ENCODE data around the gene IRF4.

IRF4 gene

GRCh38 chr6:358432-358831 is 33.1 kb upstream of the IRF4 start:
- no peak for TF ChIP-seq FOXA1 (IDR thresholded peaks at IDR 0.05)
- ChIA-PET CTCF (no interaction called here), POLR2A (no interaction called here)
- DNase-seq (ENCODE audit: extremely low spot score) = no peak

GRCh38 chr6:358847-359246 is 32.7 kb upstream of the IRF4 start:
- no peak for DNase-seq (ENCODE audit: extremely low spot score)
- CTCF ChIA-PET = no interaction called here
- TF ChIP-seq FOXM1 (IDR thresholded peaks at IDR 0.05; ENCODE audit: borderline replicate concordance) (no peak), FOXA1 (IDR thresholded peaks at IDR 0.05) (no peak), TARDBP (IDR thresholded peaks at IDR 0.05) (no peak), SUZ12 (IDR thresholded peaks at IDR 0.05) (no peak), CTBP1 (IDR thresholded peaks at IDR 0.05; ENCODE audit: borderline replicate concordance) (no peak), HDGF (IDR thresholded peaks at IDR 0.05; ENCODE audit: borderline replicate concordance) (no peak), LEF1 (IDR thresholded peaks at IDR 0.05; ENCODE audit: borderline replicate concordance) (no peak), ZNF384 (IDR thresholded peaks at IDR 0.05) (no peak), NFRKB (IDR thresholded peaks at IDR 0.05) (no peak), SP1 (IDR thresholded peaks at IDR 0.05) (no peak), L3MBTL2 (conservative IDR thresholded peaks at IDR 0.05) (no peak), FOXK2 (IDR thresholded peaks at IDR 0.05) (no peak)
- TF ChIP-seq, protein P1, sequence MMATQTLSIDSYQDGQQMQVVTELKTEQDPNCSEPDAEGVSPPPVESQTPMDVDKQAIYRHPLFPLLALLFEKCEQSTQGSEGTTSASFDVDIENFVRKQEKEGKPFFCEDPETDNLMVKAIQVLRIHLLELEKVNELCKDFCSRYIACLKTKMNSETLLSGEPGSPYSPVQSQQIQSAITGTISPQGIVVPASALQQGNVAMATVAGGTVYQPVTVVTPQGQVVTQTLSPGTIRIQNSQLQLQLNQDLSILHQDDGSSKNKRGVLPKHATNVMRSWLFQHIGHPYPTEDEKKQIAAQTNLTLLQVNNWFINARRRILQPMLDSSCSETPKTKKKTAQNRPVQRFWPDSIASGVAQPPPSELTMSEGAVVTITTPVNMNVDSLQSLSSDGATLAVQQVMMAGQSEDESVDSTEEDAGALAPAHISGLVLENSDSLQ (IDR thresholded peaks at IDR 0.05) = no peak
- POLR2A ChIA-PET = no interaction called here

- ChIA-PET CTCF (no interaction called here), POLR2A (no interaction called here)
- TF ChIP-seq FOXA1 (IDR thresholded peaks at IDR 0.05) (no peak), ZNF384 (IDR thresholded peaks at IDR 0.05) (no peak), ARNT (IDR thresholded peaks at IDR 0.05) (no peak), FOXK2 (IDR thresholded peaks at IDR 0.05) (no peak), FOXM1 (IDR thresholded peaks at IDR 0.05; ENCODE audit: borderline replicate concordance) (no peak), SUZ12 (IDR thresholded peaks at IDR 0.05) (no peak), HDGF (IDR thresholded peaks at IDR 0.05; ENCODE audit: borderline replicate concordance) (no peak), LEF1 (IDR thresholded peaks at IDR 0.05; ENCODE audit: borderline replicate concordance) (no peak), L3MBTL2 (conservative IDR thresholded peaks at IDR 0.05) (no peak), NFRKB (IDR thresholded peaks at IDR 0.05) (no peak), TARDBP (IDR thresholded peaks at IDR 0.05) (no peak), SP1 (IDR thresholded peaks at IDR 0.05) (no peak), CTBP1 (IDR thresholded peaks at IDR 0.05; ENCODE audit: borderline replicate concordance) (no peak), BHLHE40 (IDR thresholded peaks at IDR 0.05; ENCODE audit: borderline replicate concordance) (no peak), ELF4 (IDR thresholded peaks at IDR 0.05) (no peak)
- TF ChIP-seq, protein P1 (IDR thresholded peaks at IDR 0.05) = no peak
- no peak for DNase-seq (ENCODE audit: extremely low spot score)
Measured at GRCh38 chr6:359261-360035, 32.1 kb upstream of the IRF4 start.

DNA sequence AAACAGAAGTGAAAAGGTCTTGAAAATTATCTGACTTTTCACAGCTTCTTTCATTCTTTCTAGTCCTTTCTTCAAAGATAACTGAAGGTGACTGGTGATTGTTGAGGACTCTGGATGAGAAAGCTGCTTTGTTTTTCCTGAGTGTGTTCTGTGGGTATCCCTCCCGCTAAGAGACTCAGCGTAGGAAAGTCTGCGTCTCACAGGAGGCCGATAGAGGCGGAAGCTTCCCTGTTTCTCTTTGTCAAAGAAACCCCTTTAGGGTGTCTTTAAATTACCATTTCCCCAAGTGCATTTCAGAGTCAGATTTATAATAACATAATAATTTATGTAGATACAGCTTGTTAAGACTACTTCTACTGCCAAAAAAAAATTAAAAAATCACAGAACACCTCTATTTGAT is 31.2 kb upstream of the IRF4 start:
- no peak for DNase-seq (ENCODE audit: extremely low spot score)
- CTCF ChIA-PET = interaction anchor here (0.6 kb wide), 1 partner anchor 12 kb away, joined by 3 read pairs; no protein-coding TSS in a partner anchor
- no peak for TF ChIP-seq TARDBP (IDR thresholded peaks at IDR 0.05)
- TF ChIP-seq, protein P1 (IDR thresholded peaks at IDR 0.05) = no peak
- no peak for TF ChIP-seq FOXK2 (IDR thresholded peaks at IDR 0.05)
- TF ChIP-seq LEF1 (IDR thresholded peaks at IDR 0.05; ENCODE audit: borderline replicate concordance) = no peak
- TF ChIP-seq NFRKB (IDR thresholded peaks at IDR 0.05) = no peak
- no peak for TF ChIP-seq ARNT (IDR thresholded peaks at IDR 0.05)
- TF ChIP-seq SUZ12 (IDR thresholded peaks at IDR 0.05) = no peak
- no peak for TF ChIP-seq CTBP1 (IDR thresholded peaks at IDR 0.05; ENCODE audit: borderline replicate concordance)
- TF ChIP-seq FOXM1 (IDR thresholded peaks at IDR 0.05; ENCODE audit: borderline replicate concordance) = no peak
- TF ChIP-seq ZNF384 (IDR thresholded peaks at IDR 0.05) = no peak
- TF ChIP-seq SP1 (IDR thresholded peaks at IDR 0.05) = no peak
- POLR2A ChIA-PET = no interaction called here

DNA sequence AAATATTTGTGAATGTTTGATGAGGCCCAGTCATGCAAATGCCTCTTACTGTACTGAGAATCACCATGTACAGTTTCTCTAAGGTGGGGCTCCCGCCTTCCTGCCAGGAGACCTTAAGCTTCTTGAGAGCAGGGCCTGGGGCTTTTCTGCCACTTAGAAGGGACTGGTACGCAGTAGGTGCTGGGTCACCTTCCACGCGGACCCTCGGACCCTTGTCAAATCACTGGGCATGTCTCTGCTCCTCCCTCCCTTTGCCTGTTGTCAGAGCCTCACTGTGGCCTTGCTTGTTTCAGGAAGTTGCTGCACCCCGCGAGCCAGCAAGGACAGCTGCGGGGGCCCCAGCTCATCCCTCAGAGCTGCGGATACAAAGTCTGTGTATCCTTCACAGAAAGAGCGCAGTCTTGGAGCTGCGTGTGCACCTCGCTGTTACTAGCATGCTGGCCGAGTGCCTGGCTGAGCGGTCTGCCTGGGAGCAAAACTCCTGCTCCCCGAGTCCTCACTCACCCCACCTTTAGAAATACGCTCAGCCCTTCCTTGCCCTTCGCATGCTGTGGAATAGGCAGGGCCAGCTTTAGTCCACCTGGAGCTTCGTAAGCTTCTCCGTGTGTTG is 30.7 kb upstream of the IRF4 start:
- ChIA-PET POLR2A (no interaction called here), CTCF (no interaction called here)
- no peak for TF ChIP-seq FOXM1 (IDR thresholded peaks at IDR 0.05; ENCODE audit: borderline replicate concordance)
- TF ChIP-seq FOXA1 (IDR thresholded peaks at IDR 0.05) = no peak
- no peak for TF ChIP-seq SP1 (IDR thresholded peaks at IDR 0.05)
- no peak for TF ChIP-seq BHLHE40 (IDR thresholded peaks at IDR 0.05; ENCODE audit: borderline replicate concordance)
- no peak for TF ChIP-seq ZNF384 (IDR thresholded peaks at IDR 0.05)
- TF ChIP-seq, protein P1 (IDR thresholded peaks at IDR 0.05) = no peak
- no peak for DNase-seq (ENCODE audit: extremely low spot score)

All from HEK293T (cell line).